T-cell (primary cell): Measurements from ENCODE around the gene WDR7. TPM values are rescaled to one million over a fixed set of nuclear protein-coding genes. Genes with fewer than 3 reads are reported as not detected.

Experiments
- ATAC-seq, 4 experiments: fragments of 200-7000 bp in 3 of 4; fragments of 150-1000 bp in 1 of 4; cut with Tn5 transposase; replicated peaks in 1 of 4; 1 replicate in 3 of 4; 2 replicates in 1 of 4; pipeline ENCODE4 v1.10.0; 2021; ENCODE audit warnings: moderate library complexity in 3 of 4, mild to moderate bottlenecking in 2 of 4, moderate number of reproducible peaks in 1 of 4
- CTCF ChIA-PET, 2 donors: fragments of 300-600 bp; sonication (Branson Sonifier 250); formaldehyde crosslinking; loops; one replicate each; lab custom pipeline; 2022; ENCODE audit warnings: antibody characterized with exemption in 2 of 2; lab: Charles Lee
- POLR2A ChIA-PET, 2 donors: fragments of 300-600 bp; sonication (Branson Sonifier 250); formaldehyde crosslinking; loops; one replicate each; lab custom pipeline; 2022; ENCODE audit warnings: antibody characterized with exemption in 2 of 2; lab: Charles Lee
- DNase-seq, 35 experiments: peaks; one replicate each; pipeline versions ENCODE4 v3.0.0 to v3.0.0-alpha.2; 2013 to 2023
- H3K27ac ChIP-seq: one replicate; pipeline ENCODE4 v1.5.1; 2013; ENCODE audit warnings: low read length
- H3K27me3 ChIP-seq, 2 experiments: replicated peaks in 1 of 2; 1 replicate in 1 of 2; 2 replicates in 1 of 2; pipeline versions ENCODE4 v1.6.1 to v1.7.0; 2013; ENCODE audit warnings: low read length in 1 of 2, mixed read lengths in 1 of 2; ENCODE audit not compliant: control insufficient read depth in 2 of 2, insufficient read depth in 2 of 2; ENCODE audit errors: extremely low read depth in 1 of 2
- H3K36me3 ChIP-seq, 2 donors: 1 replicate in 1 of 2; 2 replicates in 1 of 2; pipeline versions ENCODE4 v1.6.1 to v1.7.0; 2013; ENCODE audit warnings: low read length in 1 of 2; ENCODE audit not compliant: control insufficient read depth in 2 of 2, insufficient read depth in 1 of 2; ENCODE audit errors: extremely low read depth in 1 of 2
- H3K4me1 ChIP-seq, 2 experiments: 1 replicate in 1 of 2; 2 replicates in 1 of 2; pipeline versions ENCODE4 v1.6.1 to v1.7.0; 2013; ENCODE audit warnings: low read length in 2 of 2, mixed read lengths in 1 of 2; ENCODE audit not compliant: insufficient read depth in 2 of 2, control insufficient read depth in 1 of 2; ENCODE audit errors: extremely low read depth in 1 of 2
- H3K4me3 ChIP-seq, 2 donors: 1 replicate in 1 of 2; 2 replicates in 1 of 2; pipeline versions ENCODE4 v1.5.1 to v1.7.0; 2013; ENCODE audit warnings: mild to moderate bottlenecking in 2 of 2, low read length in 1 of 2, moderate library complexity in 1 of 2; ENCODE audit not compliant: control insufficient read depth in 1 of 2; ENCODE audit errors: extremely low read depth in 1 of 2
- H3K9me3 ChIP-seq: 2 replicates; pipeline ENCODE4 v1.7.0; 2013
- H3K27ac Mint-ChIP-seq, 2 donors: one replicate each; pipeline ENCODE4 v1.8.0; 2020 to 2021; ENCODE audit warnings: mild to moderate bottlenecking in 2 of 2, mixed read lengths in 2 of 2
- H3K27me3 Mint-ChIP-seq, 2 donors: one replicate each; pipeline ENCODE4 v1.8.0; 2021 to 2022; ENCODE audit warnings: mixed read lengths in 2 of 2
- H3K36me3 Mint-ChIP-seq: one replicate; pipeline ENCODE4 v1.8.0; 2021; ENCODE audit warnings: mixed read lengths
- H3K4me1 Mint-ChIP-seq, 3 donors: one replicate each; pipeline ENCODE4 v1.8.0; 2020 to 2022; ENCODE audit warnings: mixed read lengths in 3 of 3, mild to moderate bottlenecking in 1 of 3
- H3K4me3 Mint-ChIP-seq, 3 donors: one replicate each; pipeline ENCODE4 v1.8.0; 2020 to 2022; ENCODE audit warnings: mild to moderate bottlenecking in 3 of 3, mixed read lengths in 3 of 3, moderate library complexity in 3 of 3
- H3K9me3 Mint-ChIP-seq, 3 donors: one replicate each; pipeline ENCODE4 v1.8.0; 2020 to 2022; ENCODE audit warnings: mixed read lengths in 3 of 3
- WGBS: methylation state at CpG from one replicate; pipeline ENCODE4 v1.1.5; 2013; ENCODE audit warnings: missing lambda C conversion rate; ENCODE audit not compliant: insufficient coverage; 5-methylcytosine and 5-hydroxymethylcytosine counted together
- total RNA-seq, 35 experiments: library from RNA in 6 of 35; stranded (reverse) in 6 of 35; fragments of 120-200 nt in 1 of 35; gene quantifications; one replicate each; pipeline versions ENCODE4 v1.2.1 to v1.2.4 and lab custom pipeline; 2013 to 2026

Gene WDR7
- total RNA-seq, 5 donors from 2014 or later (not counting 1 experiment from before 2014, with no cell fraction given) = 35.9 to 65.6 (median 41.5) TPM

GRCh38 chr18:57051657-57052044 lies 400.5 kb downstream of the WDR7 start:
- H3K27me3 Mint-ChIP-seq = peaks cover 3 to 5% of the 10 kb centered on the region in 2 donors
- no peaks in the 10 kb centered on the region for H3K36me3 Mint-ChIP-seq
- no peak overlapping the region for H3K4me3 Mint-ChIP-seq
- Histone ChIP-seq H3K36me3 (no peaks in the 10 kb centered on the region), H3K9me3 (no peaks in the 10 kb centered on the region), H3K4me3 (no peak overlapping the region), H3K27me3 (peaks cover 0 to 15% of the 10 kb centered on the region in 2 experiments), H3K4me1 (no peaks in the 10 kb centered on the region), H3K27ac (no peak overlapping the region)
- H3K27ac Mint-ChIP-seq = no peak overlapping the region
- CTCF ChIA-PET = no interaction called here
- H3K9me3 Mint-ChIP-seq = peaks cover 4 to 9% (median 6%) of the 10 kb centered on the region in 3 donors
- DNase-seq (no peak), ATAC-seq (no peak)
- WGBS = 52% methylated on average over 2 of the region's 4 CpGs
- H3K4me1 Mint-ChIP-seq = no peaks in the 10 kb centered on the region
- POLR2A ChIA-PET = no interaction called here

DNA sequence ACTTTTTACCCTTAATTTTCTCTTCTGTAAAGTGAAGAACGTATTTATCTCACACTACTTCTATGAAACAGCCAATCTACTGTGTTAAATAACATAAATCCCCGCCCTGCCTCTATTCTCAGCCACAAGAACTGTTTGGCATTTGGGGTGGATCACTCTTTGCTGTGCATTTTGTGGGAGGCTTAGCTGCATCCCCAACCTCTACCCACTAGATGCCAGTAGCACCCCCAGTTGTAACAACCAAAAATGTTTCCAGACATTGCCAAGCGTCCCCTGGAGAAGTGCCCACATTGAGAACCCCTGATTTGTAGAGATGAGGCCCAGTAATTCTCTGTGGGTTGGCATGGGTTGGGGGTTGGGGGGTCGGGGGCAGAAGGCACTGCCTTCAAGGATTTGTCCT lies 401.0 kb downstream of the WDR7 start:
- ChIA-PET CTCF (no interaction called here), POLR2A (no interaction called here)
- H3K4me3 ChIP-seq = no peak overlapping the region
- DNase-seq = no peak
- no peak overlapping the region for H3K27ac ChIP-seq
- no peaks in the 10 kb centered on the region for H3K4me1 ChIP-seq
- Mint-ChIP-seq H3K9me3 (peaks cover 6 to 9% (median 7%) of the 10 kb centered on the region in 3 donors), H3K4me3 (no peak overlapping the region), H3K27ac (no peak overlapping the region), H3K4me1 (no peaks in the 10 kb centered on the region), H3K27me3 (peaks cover 3 to 8% of the 10 kb centered on the region in 2 donors), H3K36me3 (no peaks in the 10 kb centered on the region)
- H3K36me3 ChIP-seq = no peaks in the 10 kb centered on the region
- WGBS = 83% methylated on average over 1 of the region's 4 CpGs
- ATAC-seq = no peak
- no peaks in the 10 kb centered on the region for H3K9me3 ChIP-seq
- peaks cover 0 to 15% of the 10 kb centered on the region in 2 experiments for H3K27me3 ChIP-seq

DNA sequence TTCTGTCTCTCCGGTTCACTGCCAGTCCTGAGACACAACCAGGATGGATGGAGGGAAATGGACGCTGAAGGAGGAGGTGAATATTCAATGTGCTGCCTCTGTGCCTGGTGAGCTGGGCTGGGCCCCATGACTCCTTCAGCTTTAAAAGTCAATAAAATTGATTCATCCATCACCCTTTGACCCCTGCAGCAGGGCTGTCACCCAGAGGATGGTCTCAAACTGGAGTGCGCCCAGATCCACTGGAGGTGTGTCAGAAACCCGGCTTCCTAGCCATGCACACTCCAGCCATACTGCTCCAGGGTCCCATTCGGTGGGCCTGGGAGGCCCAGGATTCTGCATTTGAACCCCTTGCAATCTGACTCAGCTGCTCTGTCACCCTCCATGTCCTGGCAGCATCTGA lies 401.6 kb downstream of the WDR7 start:
- Mint-ChIP-seq H3K36me3 (no peaks in the 10 kb centered on the region), H3K27me3 (peaks cover 5 to 10% of the 10 kb centered on the region in 2 donors), H3K4me1 (no peaks in the 10 kb centered on the region), H3K4me3 (no peak overlapping the region), H3K9me3 (peaks cover 6 to 9% (median 7%) of the 10 kb centered on the region in 3 donors), H3K27ac (no peak overlapping the region)
- Histone ChIP-seq H3K27me3 (peaks cover 0 to 15% of the 10 kb centered on the region in 2 experiments), H3K36me3 (no peaks in the 10 kb centered on the region), H3K4me3 (no peak overlapping the region), H3K27ac (no peak overlapping the region), H3K4me1 (no peaks in the 10 kb centered on the region), H3K9me3 (no peaks in the 10 kb centered on the region)
- ATAC-seq (no peak), DNase-seq (no peak)
- CTCF ChIA-PET = no interaction called here
- POLR2A ChIA-PET = no interaction called here
- WGBS = 81% methylated on average over 3 of the region's 5 CpGs

DNA sequence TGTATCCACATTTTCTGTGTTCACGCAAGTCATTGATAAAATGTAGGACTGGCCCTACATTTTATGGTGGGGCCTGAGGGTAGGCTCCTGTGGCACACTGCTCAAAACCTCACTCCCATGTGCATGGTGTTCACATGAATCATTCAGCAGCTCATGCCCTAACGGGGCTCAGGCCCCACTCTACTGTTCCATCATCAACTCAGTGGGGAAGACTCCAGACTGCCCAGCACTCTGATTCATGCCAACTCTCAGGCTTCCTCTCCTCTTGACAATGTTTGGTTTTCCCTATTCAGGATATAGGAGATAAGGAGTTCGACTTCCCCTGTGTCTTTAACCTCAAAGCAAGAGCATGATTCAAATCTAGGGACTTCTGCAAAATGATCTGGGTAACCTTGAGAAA lies 403.7 kb downstream of the WDR7 start:
- Mint-ChIP-seq H3K9me3 (peaks cover 6 to 9% (median 7%) of the 10 kb centered on the region in 3 donors), H3K4me1 (no peaks in the 10 kb centered on the region), H3K36me3 (no peaks in the 10 kb centered on the region), H3K27me3 (peaks cover 14 to 17% of the 10 kb centered on the region in 2 donors), H3K4me3 (no peak overlapping the region), H3K27ac (no peak overlapping the region)
- ChIA-PET POLR2A (no interaction called here), CTCF (no interaction called here)
- no peaks in the 10 kb centered on the region for H3K9me3 ChIP-seq
- peaks cover 0 to 22% of the 10 kb centered on the region in 2 experiments for H3K27me3 ChIP-seq
- no peak for ATAC-seq
- H3K4me1 ChIP-seq = no peaks in the 10 kb centered on the region
- no peak overlapping the region for H3K27ac ChIP-seq
- H3K36me3 ChIP-seq = no peaks in the 10 kb centered on the region
- H3K4me3 ChIP-seq = no peak overlapping the region
- no peak for DNase-seq
- WGBS = 83% methylated on average over 1 of the region's 3 CpGs

- ChIA-PET CTCF (no interaction called here), POLR2A (no interaction called here)
- Mint-ChIP-seq H3K27ac (no peak overlapping the region), H3K9me3 (peaks cover 6 to 9% (median 7%) of the 10 kb centered on the region in 3 donors), H3K4me1 (no peaks in the 10 kb centered on the region), H3K36me3 (no peaks in the 10 kb centered on the region), H3K4me3 (no peak overlapping the region), H3K27me3 (peaks cover 13 to 21% of the 10 kb centered on the region in 2 donors)
- Histone ChIP-seq H3K4me3 (no peak overlapping the region), H3K4me1 (no peaks in the 10 kb centered on the region), H3K27ac (no peak overlapping the region), H3K27me3 (peaks cover 0 to 21% of the 10 kb centered on the region in 2 experiments), H3K36me3 (no peaks in the 10 kb centered on the region), H3K9me3 (no peaks in the 10 kb centered on the region)
- DNase-seq (no peak), ATAC-seq (no peak)
- WGBS = no CpG with 5 or more reads among the region's 6 CpGs
These were observed 406.7 kb downstream of the WDR7 start for GRCh38 chr18:57057890-57058289.

DNA sequence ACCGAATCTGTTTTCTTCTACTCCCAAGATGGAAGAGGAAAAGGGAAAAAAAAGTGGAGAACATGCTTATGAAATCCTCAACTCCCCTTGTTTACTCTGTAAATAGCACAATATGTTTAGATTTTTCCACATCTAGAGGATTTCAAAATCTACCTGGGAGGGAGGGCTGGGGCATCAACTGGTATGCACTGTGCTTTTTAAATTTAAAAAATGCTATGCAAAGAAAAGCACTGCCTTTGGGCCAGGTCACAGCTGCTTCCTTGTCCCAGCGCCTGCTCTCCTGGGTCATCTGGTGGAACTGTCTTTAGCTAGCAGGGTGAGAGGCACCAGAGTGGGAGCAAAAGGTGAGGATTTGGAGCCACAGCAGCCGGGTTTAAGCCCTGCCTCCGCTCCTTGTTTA lies 407.6 kb downstream of the WDR7 start:
- WGBS = 100% methylated on average over 1 of the region's 4 CpGs
- Mint-ChIP-seq H3K4me3 (no peak overlapping the region), H3K9me3 (peaks cover 6 to 9% (median 7%) of the 10 kb centered on the region in 3 donors), H3K36me3 (no peaks in the 10 kb centered on the region), H3K4me1 (no peaks in the 10 kb centered on the region), H3K27ac (no peak overlapping the region), H3K27me3 (peaks cover 13 to 23% of the 10 kb centered on the region in 2 donors)
- Histone ChIP-seq H3K27me3 (peaks cover 0 to 16% of the 10 kb centered on the region in 2 experiments), H3K36me3 (no peaks in the 10 kb centered on the region), H3K4me1 (no peaks in the 10 kb centered on the region), H3K27ac (no peak overlapping the region), H3K4me3 (no peak overlapping the region), H3K9me3 (no peaks in the 10 kb centered on the region)
- no peak for DNase-seq
- POLR2A ChIA-PET = no interaction called here
- ATAC-seq = no peak
- CTCF ChIA-PET = no interaction called here

DNA sequence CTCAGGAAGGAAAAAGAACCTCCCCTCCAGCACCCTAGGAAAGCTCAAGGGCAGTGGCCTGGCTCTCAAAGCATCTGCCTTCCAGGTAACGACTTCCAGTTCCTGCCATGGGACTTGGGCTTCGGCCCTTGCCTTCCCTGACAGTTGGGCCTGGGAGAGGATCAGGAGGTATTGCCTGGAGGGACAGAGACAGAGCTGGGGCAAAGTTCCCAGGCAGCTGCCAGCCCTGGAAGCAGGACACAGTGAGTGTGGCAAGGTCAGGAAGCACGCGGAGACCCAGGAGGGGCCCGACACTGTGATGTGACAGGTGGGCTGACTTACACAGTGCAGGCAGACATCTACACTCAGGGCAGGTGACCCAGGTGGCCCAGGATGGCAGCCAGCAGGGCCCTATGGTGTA lies 408.2 kb downstream of the WDR7 start:
- H3K4me1 Mint-ChIP-seq = no peaks in the 10 kb centered on the region
- 97% methylated on average over 4 of the region's 5 CpGs for WGBS
- DNase-seq (no peak), ATAC-seq (no peak)
- no peak overlapping the region for H3K27ac Mint-ChIP-seq
- CTCF ChIA-PET = no interaction called here
- H3K27me3 ChIP-seq = peaks cover 0 to 16% of the 10 kb centered on the region in 2 experiments
- H3K4me3 Mint-ChIP-seq = no peak overlapping the region
- no peak overlapping the region for H3K27ac ChIP-seq
- peaks cover 5 to 8% (median 7%) of the 10 kb centered on the region in 3 donors for H3K9me3 Mint-ChIP-seq
- no peaks in the 10 kb centered on the region for H3K4me1 ChIP-seq
- no peaks in the 10 kb centered on the region for H3K36me3 Mint-ChIP-seq
- POLR2A ChIA-PET = no interaction called here
- no peaks in the 10 kb centered on the region for H3K36me3 ChIP-seq
- H3K4me3 ChIP-seq = no peak overlapping the region
- no peaks in the 10 kb centered on the region for H3K9me3 ChIP-seq
- H3K27me3 Mint-ChIP-seq = peaks cover 18 to 27% of the 10 kb centered on the region in 2 donors
